Activated CD4-positive, alpha-beta T cell treated with anti-CD3 and anti-CD28 coated beads, Interleukin-10, Interleukin-2, amounts not matched to agents 100 ng/mL and 50 ng/mL, durations not matched to agents 16 hours and 8 hours (primary cell): Measurements from ENCODE around the gene TNFRSF19.
"Not testable (repeated sequence)": the region's sequence is repeated elsewhere in the genome, so short reads cannot be mapped to it uniquely, and the experiment has no call there.

Experiments used
- DNase-seq: peaks from one replicate; pipeline ENCODE4 v3.0.0-alpha.2; 2020

The TNFRSF19 gene

DNA sequence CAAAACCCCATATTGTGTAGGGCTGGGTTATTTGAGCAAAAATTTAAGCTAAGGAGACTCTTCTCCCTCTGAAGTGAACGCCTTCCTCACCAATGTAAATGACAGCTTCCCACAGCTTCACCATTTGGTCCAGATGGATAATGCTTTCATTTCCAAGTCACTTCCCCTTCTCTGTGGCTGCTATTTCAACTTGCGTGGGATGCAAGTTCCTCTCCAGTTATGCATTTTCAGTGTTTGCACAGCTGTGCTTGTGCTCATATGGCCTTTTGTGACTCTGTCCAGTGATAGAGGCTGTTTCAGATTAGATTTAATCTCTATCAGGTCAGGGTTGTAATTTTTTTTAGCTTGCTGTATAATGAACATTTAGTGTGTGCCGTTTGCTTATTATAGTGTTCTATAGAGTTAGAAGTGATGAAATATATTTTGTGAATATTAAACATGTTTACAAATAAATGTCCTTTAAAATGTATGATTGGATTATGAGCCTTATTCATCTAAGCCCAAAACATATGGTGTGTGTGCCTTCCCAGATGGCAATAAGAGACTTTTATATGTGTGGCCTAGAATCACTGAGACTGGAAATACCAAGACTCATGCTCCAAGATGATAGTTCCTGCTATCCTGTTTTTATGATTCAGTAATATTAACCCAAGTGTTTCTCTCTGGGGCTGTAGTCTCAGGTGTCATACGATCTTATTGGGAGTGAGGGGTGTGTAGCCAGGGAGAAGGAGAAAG, 86.6 kb downstream of the TNFRSF19 start:
- DNase-seq: no peak

DNA sequence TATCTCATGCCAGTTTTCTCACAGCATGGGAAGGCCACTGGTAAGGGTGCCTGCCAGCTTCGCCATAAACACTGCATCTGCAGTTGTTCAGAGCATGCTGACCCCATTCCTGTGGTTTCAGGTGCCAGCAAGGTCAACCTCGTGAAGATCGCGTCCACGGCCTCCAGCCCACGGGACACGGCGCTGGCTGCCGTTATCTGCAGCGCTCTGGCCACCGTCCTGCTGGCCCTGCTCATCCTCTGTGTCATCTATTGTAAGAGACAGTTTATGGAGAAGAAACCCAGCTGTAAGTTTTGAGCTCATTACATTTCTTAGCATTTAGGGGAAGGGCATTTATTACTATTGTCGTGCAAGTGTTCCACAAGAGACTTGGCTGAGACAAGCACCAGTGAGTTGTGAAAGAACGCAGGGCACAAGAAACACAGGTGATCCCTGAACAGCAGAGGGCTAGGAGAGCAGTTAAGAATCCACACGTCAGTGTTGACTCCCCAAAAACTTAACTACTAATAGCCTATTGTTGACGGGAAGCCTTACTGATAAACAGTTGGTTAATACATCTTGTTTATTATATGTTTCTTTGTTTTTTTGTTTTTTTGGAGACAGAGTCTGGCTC, 88.8 kb downstream of the TNFRSF19 start:
- DNase-seq: no peak

DNA sequence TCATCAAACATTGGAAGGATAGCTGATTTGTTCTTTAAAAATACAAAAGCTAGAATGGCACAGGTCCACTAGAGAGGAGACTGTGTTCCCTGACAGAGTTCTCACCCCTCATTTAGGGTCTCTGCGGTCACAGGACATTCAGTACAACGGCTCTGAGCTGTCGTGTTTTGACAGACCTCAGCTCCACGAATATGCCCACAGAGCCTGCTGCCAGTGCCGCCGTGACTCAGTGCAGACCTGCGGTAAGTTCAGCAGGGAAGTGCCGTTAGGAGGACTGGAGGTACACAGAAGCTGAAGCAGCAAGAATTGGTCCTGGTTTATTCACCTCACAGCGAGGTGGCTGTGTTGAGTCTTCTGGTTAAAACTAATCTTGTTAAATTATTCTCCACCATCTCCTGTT, 90.0 kb downstream of the TNFRSF19 start:
- no peak for DNase-seq

DNA sequence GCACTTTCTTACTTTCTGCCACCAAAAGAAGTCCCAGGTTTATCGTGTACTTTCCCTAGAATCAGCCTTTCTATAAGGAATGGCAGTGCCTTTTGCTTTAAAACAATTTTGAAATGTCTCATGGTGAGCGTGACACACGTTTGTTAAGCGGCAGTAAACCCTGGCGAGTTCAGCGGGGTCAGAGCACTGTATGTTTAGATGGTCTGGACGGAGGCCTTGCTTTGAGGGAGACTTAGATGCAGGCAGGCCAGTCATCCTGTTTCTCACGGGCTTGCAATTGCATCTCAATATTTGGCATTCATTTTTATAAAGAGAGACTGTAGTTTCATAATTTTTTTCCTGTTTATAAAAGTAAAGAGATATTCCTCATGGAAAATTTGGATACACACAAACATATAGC, 96.4 kb downstream of the TNFRSF19 start:
- no peak for DNase-seq

DNA sequence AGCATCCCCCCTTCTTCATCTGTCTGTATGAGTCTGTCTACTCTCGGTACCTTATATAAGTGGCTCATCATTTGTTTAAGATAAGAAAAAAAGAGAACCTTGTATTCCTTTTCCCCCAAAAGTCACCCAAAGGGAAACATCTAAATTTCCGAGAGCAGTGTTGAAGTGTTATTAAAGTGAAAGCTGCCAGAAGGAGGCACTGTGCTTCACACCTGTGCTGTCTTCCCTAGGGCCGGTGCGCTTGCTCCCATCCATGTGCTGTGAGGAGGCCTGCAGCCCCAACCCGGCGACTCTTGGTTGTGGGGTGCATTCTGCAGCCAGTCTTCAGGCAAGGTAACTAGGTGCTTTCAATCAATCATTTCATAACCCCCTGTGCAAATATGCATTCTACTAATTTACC, 97.5 kb downstream of the TNFRSF19 start:
- DNase-seq: no peak

DNA sequence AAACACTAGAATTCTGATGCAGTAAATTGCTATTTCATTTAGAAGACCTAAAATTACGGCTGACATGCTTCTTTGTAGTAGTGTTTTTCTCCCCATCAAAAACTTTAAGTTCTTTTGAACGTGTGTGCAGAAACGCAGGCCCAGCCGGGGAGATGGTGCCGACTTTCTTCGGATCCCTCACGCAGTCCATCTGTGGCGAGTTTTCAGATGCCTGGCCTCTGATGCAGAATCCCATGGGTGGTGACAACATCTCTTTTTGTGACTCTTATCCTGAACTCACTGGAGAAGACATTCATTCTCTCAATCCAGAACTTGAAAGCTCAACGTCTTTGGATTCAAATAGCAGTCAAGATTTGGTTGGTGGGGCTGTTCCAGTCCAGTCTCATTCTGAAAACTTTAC, 98.3 kb downstream of the TNFRSF19 start:
- DNase-seq: no peak

DNA sequence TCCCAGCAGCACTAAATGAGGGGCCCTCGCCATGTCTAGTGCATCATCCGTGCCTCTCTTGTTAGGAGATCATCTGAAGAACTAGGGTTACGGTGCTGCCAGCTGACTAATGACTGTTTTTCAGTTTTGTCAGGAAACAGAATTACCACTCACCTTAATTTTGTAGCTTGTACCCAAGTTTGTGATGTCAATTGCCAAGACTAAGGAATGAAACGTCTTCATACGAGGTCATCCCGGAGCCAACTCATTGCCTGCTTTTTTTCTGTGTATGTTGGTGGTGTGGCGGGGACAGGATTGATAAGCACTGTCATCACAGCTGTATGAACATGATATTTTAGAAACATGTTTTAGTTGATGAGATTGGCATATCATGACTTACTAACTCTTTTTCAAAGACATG, 100.6 kb downstream of the TNFRSF19 start:
- DNase-seq: no peak

DNA sequence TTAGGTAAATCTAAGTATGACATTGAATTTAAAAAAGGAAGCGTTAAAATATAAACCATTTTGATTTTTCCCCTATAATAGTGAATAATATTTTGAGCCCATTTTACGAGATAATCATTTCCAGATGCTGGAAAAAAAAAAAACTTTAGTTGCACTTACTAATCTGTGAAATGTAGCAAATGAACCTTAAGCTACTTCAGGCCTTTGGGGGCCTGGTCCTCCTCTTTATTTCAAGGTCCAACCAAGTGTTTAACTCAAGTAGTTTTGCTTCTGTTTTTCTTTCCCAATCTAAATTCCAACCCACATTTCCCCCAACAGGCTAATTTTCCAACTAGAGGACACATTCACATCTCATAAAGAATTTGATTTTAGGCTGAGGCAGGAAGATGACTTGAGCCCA, 101.2 kb downstream of the TNFRSF19 start:
- no peak for DNase-seq

DNA sequence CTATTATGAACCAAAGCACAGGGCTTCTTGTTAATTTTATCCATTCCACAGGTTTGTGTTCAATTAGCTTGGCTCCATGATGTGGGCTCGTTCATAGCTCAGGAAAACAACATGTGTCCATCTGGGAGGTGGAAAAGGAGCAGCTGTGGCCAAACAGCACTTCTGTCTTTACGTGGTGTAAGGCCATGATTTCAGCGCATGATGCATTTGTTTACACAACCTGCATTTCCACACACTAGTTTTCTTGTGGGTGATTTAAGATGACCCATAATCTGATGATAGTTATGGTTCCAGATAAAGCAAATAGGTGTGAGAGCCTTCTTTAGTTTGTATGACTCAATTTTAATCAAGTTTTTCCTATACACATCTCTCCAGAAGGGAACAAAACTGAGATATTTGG, 101.7 kb downstream of the TNFRSF19 start:
- no peak for DNase-seq

DNA sequence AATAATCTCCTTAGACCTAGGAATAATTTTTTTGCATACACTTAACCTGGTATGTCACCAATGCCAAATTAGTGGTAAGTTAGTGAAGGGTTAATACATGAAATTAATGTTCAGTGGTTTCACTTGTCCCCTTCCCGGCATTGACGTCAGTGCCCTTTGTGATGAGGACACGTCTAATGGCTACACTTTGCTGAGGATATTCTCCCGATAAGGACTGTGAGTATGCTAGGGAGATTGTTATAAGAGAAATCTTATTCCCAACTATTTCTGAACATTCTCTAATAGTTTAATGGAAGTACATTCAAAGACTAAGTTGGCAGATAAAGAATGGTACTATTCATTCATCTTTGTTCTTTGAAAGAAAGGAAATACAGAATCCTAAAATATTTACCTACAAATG, 102.4 kb downstream of the TNFRSF19 start:
- no peak for DNase-seq

DNA sequence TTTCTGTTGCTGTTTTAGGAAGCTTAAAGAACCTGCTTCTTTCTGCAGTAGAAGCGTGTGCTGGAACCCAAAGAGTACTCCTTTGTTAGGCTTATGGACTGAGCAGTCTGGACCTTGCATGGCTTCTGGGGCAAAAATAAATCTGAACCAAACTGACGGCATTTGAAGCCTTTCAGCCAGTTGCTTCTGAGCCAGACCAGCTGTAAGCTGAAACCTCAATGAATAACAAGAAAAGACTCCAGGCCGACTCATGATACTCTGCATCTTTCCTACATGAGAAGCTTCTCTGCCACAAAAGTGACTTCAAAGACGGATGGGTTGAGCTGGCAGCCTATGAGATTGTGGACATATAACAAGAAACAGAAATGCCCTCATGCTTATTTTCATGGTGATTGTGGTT, 103.1 kb downstream of the TNFRSF19 start:
- peak; percentile 10 for DNase-seq

DNA sequence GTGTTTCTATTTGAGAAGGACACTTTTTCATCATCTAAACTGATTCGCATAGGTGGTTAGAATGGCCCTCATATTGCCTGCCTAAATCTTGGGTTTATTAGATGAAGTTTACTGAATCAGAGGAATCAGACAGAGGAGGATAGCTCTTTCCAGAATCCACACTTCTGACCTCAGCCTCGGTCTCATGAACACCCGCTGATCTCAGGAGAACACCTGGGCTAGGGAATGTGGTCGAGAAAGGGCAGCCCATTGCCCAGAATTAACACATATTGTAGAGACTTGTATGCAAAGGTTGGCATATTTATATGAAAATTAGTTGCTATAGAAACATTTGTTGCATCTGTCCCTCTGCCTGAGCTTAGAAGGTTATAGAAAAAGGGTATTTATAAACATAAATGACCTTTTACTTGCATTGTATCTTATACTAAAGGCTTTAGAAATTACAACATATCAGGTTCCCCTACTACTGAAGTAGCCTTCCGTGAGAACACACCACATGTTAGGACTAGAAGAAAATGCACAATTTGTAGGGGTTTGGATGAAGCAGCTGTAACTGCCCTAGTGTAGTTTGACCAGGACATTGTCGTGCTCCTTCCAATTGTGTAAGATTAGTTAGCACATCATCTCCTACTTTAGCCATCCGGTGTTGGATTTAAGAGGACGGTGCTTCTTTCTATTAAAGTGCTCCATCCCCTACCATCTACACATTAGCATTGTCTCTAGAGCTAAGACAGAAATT, 103.8 kb downstream of the TNFRSF19 start:
- DNase-seq: no peak

DNA sequence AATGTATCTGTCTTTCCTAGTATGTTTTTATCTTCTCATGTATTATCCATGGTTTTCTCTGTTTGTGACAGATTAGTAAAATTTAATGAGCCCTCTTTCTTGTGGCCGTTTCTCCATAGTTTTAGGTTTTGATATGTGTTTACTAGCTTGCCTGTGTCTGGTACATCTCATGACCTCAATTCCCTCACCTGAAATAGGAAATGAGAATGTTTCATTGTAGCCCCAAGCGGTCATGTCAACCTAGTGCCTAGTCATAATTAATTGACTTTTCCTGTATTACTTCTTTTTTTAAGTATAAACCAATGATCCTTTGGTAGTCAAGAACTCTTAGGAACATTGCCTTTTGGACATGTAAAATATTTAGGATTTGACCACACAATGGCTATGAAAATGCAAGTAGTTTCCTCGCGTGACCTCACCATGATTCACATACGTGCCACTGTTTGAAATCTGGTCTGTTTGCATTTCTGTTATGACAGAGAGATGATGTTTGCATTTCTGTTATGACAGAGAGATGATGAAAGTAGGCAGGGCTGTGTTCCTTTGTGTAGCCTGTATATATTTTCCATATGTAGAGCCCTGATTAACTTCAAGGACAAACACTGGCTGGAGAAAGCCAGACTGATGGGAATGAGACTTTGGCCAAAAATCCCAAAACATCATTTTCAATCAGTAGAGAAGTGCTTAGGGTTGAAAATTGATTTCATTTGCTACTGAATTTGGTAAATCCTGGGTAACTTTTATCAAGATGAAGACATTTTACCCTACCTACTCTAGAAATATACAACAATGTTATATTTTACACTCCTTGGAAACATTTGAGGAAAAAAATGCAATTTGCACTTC, 104.8 kb downstream of the TNFRSF19 start:
- DNase-seq: peak; percentile 57

DNA sequence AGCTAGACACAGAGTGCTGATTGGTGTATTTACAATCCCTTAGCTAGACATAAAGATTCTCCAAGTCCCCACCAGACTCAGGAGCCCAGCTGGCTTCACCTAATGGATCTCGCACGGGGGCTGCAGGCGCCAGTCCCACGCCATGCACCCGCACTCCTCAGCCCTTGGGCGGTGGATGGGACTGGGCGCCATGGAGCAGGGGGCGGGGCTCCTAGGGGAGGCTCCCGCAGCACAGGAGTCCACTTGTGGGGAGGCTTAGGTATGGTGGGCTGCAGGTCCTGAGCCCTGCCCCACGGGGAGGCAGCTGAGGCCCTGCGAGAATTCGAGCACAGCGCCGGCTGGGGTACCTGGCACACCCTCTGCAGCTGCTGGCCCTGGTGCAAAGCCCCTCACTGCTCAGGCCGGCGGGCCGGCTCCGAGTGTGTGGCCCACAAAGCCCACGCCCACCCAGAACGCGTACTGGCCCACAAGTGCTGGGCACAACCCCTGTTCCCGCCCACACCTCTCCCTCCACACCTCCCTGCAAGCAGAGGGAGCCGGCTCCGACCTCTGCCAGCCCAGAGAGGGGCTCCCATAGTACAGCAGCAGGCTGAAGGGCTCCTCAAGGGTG, 107.6 kb downstream of the TNFRSF19 start:
- not testable (repeated sequence) for DNase-seq

DNA sequence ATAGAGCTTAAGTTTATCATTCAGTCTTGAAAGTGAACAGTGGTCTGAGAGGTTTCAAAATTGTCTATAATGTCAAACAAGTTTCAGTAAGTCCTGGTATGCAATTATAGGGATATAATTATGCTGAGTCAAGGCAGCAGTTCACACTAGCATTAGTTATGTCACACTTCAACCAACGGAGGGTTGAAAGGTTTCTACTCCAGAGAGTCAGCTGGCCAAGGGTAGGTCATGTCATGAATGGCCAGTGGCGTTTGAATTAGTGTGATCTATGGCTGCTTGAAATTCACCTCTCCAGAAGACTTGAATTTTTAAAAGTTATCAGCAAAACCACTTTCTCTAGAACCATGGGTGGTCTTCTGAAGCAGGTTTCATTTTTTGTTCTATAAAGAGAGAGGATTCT, 108.6 kb downstream of the TNFRSF19 start:
- DNase-seq: peak; percentile 39

DNA sequence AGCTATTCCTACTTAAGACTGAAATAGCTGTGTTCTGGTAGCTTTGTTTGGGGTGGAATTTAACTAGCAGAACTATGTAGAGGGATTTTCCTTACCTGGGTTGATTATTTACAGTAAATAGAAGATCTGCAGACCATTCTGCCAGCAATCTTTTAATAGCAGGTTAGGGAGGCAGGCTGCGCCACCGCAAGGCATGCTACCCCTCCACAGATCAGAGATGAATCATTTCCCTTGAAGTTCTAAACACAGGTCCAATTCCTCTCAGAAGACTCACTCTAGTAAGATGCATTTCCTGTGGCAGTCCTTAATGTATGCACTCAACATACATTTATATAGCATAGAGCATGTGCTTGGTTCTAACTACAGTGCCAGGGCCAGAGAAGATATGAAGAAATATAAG, 109.0 kb downstream of the TNFRSF19 start:
- peak; percentile 72 for DNase-seq

DNA sequence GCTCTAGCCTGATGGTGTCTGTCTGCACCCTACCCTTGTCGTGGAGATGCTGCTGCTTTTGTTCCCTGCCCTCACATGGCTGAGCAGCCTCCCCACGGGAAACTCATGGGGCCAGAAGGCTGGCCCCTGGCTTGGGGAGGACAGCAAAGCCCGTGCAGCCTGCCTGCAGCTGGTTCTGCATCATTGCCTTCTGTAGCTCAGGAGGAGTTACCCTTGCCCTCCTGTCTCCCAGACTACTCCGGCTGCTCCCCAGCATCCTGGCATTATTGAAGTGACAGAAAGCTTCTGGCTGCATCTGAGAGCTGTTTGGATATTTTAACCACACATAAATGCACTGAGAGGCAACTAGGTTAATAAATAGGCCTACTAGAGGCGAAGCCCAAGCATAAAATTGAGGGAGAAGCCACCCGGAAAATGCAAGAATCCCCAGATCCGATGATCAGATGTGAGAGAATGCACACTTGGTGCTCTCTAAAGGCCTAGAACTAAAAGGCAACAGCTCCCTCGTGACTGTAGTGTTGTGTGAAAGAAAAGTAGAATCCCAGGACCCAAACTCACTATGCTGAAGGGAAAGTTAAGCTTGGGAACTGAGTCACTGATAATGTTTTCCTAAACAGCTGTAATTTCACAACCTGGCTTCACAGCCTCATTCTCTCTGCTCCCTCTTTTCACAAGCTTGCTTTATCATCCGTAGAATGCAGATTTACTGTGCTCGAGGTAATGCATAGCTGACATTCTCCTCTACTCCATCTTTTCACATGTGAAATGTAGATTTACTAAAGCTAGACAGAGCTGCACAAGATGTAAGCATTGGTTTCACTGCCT, 110.8 kb downstream of the TNFRSF19 start:
- DNase-seq: no peak

DNA sequence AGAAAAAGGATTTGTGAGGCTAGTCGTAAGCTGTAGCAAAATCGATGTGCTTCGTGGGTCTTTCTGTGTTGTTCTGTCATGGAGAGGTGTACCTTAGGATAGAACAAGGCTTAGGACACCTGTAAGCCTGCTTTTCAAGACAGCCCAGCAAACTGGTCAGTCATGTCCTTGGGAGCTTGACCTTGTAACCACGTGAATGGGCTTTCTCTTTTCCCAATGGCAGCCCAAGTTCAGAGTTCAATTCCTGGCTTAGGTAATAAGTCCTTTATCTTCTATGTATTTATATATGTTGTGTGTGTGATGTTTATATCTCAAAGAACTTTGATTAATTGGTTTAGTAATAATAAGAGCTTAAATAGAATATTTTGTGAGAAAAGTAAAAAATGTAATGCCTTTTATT, 112.9 kb downstream of the TNFRSF19 start:
- DNase-seq: no peak

DNA sequence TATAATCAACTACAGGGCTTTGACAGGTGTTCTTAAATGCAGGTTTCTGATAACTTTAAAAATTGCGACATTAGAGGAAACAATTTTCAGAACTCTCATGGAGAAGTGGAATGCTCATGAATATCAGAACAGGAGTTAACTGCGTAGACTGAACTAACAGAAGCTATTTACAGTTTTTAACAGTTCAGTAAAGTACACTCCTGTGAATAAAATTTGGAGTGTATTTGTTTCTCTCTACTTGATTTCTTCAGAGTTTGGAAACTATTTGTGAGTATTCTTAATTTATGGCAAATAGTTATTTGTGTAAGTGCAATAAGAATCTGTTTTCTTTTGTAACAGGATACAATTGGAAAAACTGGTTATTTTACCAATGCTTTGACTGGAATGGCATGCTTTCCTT, 114.4 kb downstream of the TNFRSF19 start:
- no peak for DNase-seq

DNA sequence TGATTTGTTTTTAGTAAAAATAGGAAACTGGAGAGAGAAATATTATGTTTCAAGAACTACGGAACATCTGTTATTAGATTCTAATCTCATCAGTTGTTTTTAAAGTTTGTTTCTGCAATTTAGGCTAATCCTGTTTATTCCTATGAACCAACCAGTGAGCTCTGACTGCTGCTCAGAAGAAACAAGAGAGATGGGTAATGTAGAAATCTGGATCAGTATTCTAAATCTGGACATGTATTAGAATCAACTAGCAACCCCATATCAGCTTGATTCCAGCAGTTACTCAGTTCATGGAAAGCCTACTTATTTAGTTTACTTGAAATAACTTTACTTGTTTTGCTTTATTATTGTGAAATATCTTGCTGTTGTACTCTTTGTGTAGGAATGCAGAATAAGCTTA, 115.2 kb downstream of the TNFRSF19 start:
- no peak for DNase-seq

DNA sequence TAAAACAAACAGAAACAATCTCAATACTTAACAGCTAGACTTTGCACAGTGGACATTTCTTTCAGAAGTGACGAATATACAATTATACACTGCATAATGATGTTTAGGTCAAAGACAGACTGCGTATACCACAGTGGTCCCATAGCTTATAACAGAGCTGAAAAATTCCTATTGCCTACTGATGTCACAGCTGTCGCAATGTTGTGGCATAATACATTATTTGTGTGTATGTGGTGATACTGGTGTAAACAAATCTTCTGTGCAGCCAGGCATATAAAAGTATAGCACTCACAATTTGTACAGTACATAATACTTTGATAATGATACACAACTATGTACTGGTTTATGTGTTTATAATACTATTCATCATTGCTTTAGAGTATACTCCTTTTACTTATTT, 116.7 kb downstream of the TNFRSF19 start:
- DNase-seq: no peak

DNA sequence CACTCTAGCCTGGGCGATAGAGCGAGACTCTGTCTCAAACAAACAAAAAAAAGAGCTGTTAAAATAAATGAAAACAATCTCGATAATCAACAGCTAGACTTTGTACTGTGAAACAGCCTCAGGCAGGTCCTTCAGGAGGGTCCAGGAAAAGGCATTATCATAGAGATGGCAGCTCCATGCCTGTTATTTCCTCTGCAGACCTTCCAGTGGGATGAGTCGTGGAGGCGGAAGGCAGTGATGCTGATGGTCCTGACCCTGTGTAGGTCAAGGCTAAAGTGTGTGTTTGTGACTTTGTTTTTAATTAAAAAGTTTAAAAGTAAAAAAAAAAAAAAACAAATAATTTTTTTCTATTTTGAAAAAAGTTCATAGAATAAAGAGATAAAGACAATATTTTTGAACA, 117.4 kb downstream of the TNFRSF19 start:
- no peak for DNase-seq
